H9 (cell line): ENCODE measurements around the gene EPS15. TPM values are rescaled to one million over a fixed set of nuclear protein-coding genes. Genes with fewer than 3 reads are reported as not detected.

Experiments
- DNase-seq: peaks from one replicate; pipeline ENCODE4 v3.0.0-alpha.2; 2017
- H2AFZ ChIP-seq: one replicate; pipeline ENCODE4 v1.6.1; 2013; ENCODE audit warnings: mild to moderate bottlenecking, low read length, control low read depth, moderate library complexity
- H2AK5ac ChIP-seq: 2 replicates; pipeline ENCODE4 v1.6.1; 2013; ENCODE audit warnings: low read length, control low read depth, mixed read lengths; ENCODE audit not compliant: insufficient read length
- H2BK120ac ChIP-seq: one replicate; pipeline ENCODE4 v1.6.1; 2013; ENCODE audit warnings: low read depth, mild to moderate bottlenecking, low read length, control low read depth, inconsistent platforms; ENCODE audit not compliant: poor library complexity, severe bottlenecking
- H2BK12ac ChIP-seq: 2 replicates; pipeline ENCODE4 v1.6.1; 2013; ENCODE audit warnings: low read length, control low read depth, mixed read lengths, low read depth; ENCODE audit not compliant: insufficient read length
- H2BK15ac ChIP-seq: 2 replicates; pipeline ENCODE4 v1.6.1; 2013; ENCODE audit warnings: low read depth, low read length, control low read depth
- H2BK20ac ChIP-seq: one replicate; pipeline ENCODE4 v1.6.1; 2013; ENCODE audit warnings: low read depth, mild to moderate bottlenecking, low read length, control low read depth, inconsistent platforms; ENCODE audit not compliant: poor library complexity, severe bottlenecking
- H2BK5ac ChIP-seq: 2 replicates; pipeline ENCODE4 v1.6.1; 2013; ENCODE audit warnings: low read length, control low read depth, mixed read lengths; ENCODE audit not compliant: insufficient read length
- H3K14ac ChIP-seq: 2 replicates; pipeline ENCODE4 v1.6.1; 2013; ENCODE audit warnings: low read length, control low read depth; ENCODE audit not compliant: insufficient read depth
- H3K18ac ChIP-seq: 2 replicates; pipeline ENCODE4 v1.6.1; 2013; ENCODE audit warnings: low read depth, mild to moderate bottlenecking, mixed read lengths, low read length, control low read depth; ENCODE audit not compliant: insufficient read length
- H3K23ac ChIP-seq: 2 replicates; pipeline ENCODE4 v1.6.1; 2013; ENCODE audit warnings: low read length, control low read depth, mixed read lengths, low read depth; ENCODE audit not compliant: insufficient read length
- H3K23me2 ChIP-seq: 2 replicates; pipeline ENCODE4 v1.6.1; 2013; ENCODE audit warnings: low read depth, mild to moderate bottlenecking, mixed read lengths, low read length, control low read depth; ENCODE audit not compliant: insufficient read length, poor library complexity, severe bottlenecking
- H3K27ac ChIP-seq: 2 replicates; pipeline ENCODE4 v1.5.1; 2013; ENCODE audit warnings: low read length, control low read depth, mixed read lengths, low read depth; ENCODE audit not compliant: insufficient read length
- H3K27me3 ChIP-seq: 2 replicates; pipeline ENCODE4 v1.6.1; 2013; ENCODE audit warnings: low read length, control low read depth, inconsistent platforms; ENCODE audit not compliant: insufficient read depth
- H3K4ac ChIP-seq: 2 replicates; pipeline ENCODE4 v1.6.1; 2013; ENCODE audit warnings: low read depth, mild to moderate bottlenecking, control low read depth, inconsistent platforms, low read length, moderate library complexity
- H3K4me1 ChIP-seq: 2 replicates; pipeline ENCODE4 v1.6.1; 2013; ENCODE audit warnings: low read length, control low read depth, inconsistent platforms; ENCODE audit not compliant: insufficient read depth
- H3K4me2 ChIP-seq: 2 replicates; pipeline ENCODE4 v1.6.1; 2013; ENCODE audit warnings: low read length, control low read depth, mixed read lengths; ENCODE audit not compliant: insufficient read length, insufficient read depth
- H3K56ac ChIP-seq: 2 replicates; pipeline ENCODE4 v1.6.1; 2013; ENCODE audit warnings: low read depth, mild to moderate bottlenecking, mixed read lengths, low read length, control low read depth; ENCODE audit not compliant: insufficient read length
- H3K79me1 ChIP-seq: 2 replicates; pipeline ENCODE4 v1.6.1; 2013; ENCODE audit warnings: low read depth, mild to moderate bottlenecking, moderate library complexity, low read length, control low read depth, inconsistent platforms; ENCODE audit not compliant: insufficient read depth, poor library complexity, severe bottlenecking
- H3K79me2 ChIP-seq: 2 replicates; pipeline ENCODE4 v1.6.1; 2013; ENCODE audit warnings: low read length, control low read depth, inconsistent platforms; ENCODE audit not compliant: insufficient read depth
- H3K9ac ChIP-seq: 2 replicates; pipeline ENCODE4 v1.6.1; 2013; ENCODE audit warnings: low read length, control low read depth, mixed read lengths; ENCODE audit not compliant: insufficient read length; ENCODE audit errors: extremely low read depth
- H3K9me3 ChIP-seq: one replicate; pipeline ENCODE4 v1.6.1; 2013; ENCODE audit warnings: low read depth, low read length, inconsistent platforms; ENCODE audit not compliant: control insufficient read depth
- H3T11ph ChIP-seq: one replicate; pipeline ENCODE4 v1.6.1; 2013; ENCODE audit warnings: mild to moderate bottlenecking, low read length, control low read depth, inconsistent platforms
- H4K20me1 ChIP-seq: one replicate; pipeline ENCODE4 v1.6.1; 2013; ENCODE audit not compliant: control insufficient read depth, insufficient read length, insufficient read depth
- H4K5ac ChIP-seq: 2 replicates; pipeline ENCODE4 v1.6.1; 2013; ENCODE audit warnings: low read depth, mild to moderate bottlenecking, mixed read lengths, low read length, control low read depth; ENCODE audit not compliant: insufficient read length
- H4K8ac ChIP-seq: replicated peaks from 2 replicates; pipeline ENCODE4 v1.6.1; 2013; ENCODE audit warnings: low read length, control low read depth, mixed read lengths, low read depth; ENCODE audit not compliant: insufficient read length
- H4K91ac ChIP-seq: 2 replicates; pipeline ENCODE4 v1.6.1; 2013; ENCODE audit warnings: low read depth, mild to moderate bottlenecking, moderate library complexity, mixed read lengths, low read length, control low read depth; ENCODE audit not compliant: insufficient read length
- H3K27ac Mint-ChIP-seq, 3 experiments: 2 replicates in 2 of 3; 3 replicates in 1 of 3; pipeline ENCODE4 v1.8.0; 2020 to 2021; ENCODE audit warnings: mixed read lengths in 3 of 3, mild to moderate bottlenecking in 1 of 3, moderate library complexity in 1 of 3
- H3K27me3 Mint-ChIP-seq: 2 replicates; pipeline ENCODE4 v1.8.0; 2021; ENCODE audit warnings: low read depth, mild to moderate bottlenecking, moderate library complexity, mixed read lengths
- H3K36me3 Mint-ChIP-seq, 3 experiments: 2 replicates in 2 of 3; 3 replicates in 1 of 3; pipeline ENCODE4 v1.8.0; 2020 to 2021; ENCODE audit warnings: low read depth in 3 of 3, mixed read lengths in 3 of 3; ENCODE audit not compliant: insufficient read depth in 1 of 3
- H3K4me1 Mint-ChIP-seq, 2 experiments: 2 replicates each; pipeline ENCODE4 v1.8.0; 2020; ENCODE audit warnings: mixed read lengths in 2 of 2
- H3K4me3 Mint-ChIP-seq, 2 experiments: 2 replicates in 1 of 2; 3 replicates in 1 of 2; pipeline ENCODE4 v1.8.0; 2020 to 2021; ENCODE audit warnings: mild to moderate bottlenecking in 2 of 2, mixed read lengths in 2 of 2, moderate library complexity in 1 of 2
- H3K9me3 Mint-ChIP-seq, 2 experiments: 2 replicates in 1 of 2; 3 replicates in 1 of 2; pipeline ENCODE4 v1.8.0; 2020; ENCODE audit warnings: mild to moderate bottlenecking in 2 of 2, mixed read lengths in 2 of 2, moderate library complexity in 1 of 2
- CTCF ChIP-seq: fragments of 200-600 bp; sonication (generic); conservative IDR thresholded peaks from 3 replicates; pipeline ENCODE4 v1.8.0; 2021; ENCODE audit warnings: antibody characterized with exemption, mild to moderate bottlenecking
- total RNA-seq: library from RNA; stranded (reverse); gene quantifications from 2 replicates; pipeline ENCODE4 v1.2.1, GENCODE V29; 2021

The EPS15 gene
- total RNA-seq, 1 experiment from 2014 or later, result 44.1 TPM

DNA sequence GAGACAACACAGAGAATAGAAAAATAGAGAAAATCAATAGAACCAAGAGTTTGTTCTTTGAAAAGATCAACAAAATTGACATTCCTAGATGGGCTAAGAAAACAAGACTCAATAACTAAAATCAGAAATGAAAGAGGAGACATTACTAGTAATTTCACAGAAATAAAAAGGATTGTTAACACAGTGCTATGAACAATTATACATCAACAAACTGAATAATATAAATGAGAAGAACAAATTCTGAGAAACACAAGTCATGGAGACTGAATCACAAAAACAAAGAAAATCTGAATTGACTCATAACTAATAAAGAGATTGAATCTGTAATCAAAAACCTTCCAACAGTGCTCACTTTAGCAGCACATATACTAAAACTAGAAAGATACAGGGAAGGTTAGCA is 137.1 kb downstream of the EPS15 start:
- Mint-ChIP-seq H3K4me1 (0 out of 4 replicates have a peak, but pooled peaks cover 0 to 2% of the 10 kb centered on the region in 2 experiments), H3K36me3 (peaks cover 72 to 87% (median 73%) of the 10 kb centered on the region in 3 experiments), H3K27me3 (no peaks in the 10 kb centered on the region), H3K4me3 (no peak overlapping the region), H3K27ac (no peak overlapping the region), H3K9me3 (peaks cover 40 to 54% of the 10 kb centered on the region in 2 experiments)
- Histone ChIP-seq H3K79me2 (no peaks in the 10 kb centered on the region; the same call in 1 of the 2 replicates), H4K5ac (no peak overlapping the region), H2BK15ac (no peak overlapping the region), H3K18ac (no peak overlapping the region), H2AK5ac (no peak overlapping the region), H3K79me1 (no peaks in the 10 kb centered on the region), H2BK12ac (no peak overlapping the region), H2BK120ac (no peak overlapping the region), H2BK20ac (no peak overlapping the region), H3K9me3 (peaks cover 8% of the 10 kb centered on the region), H2BK5ac (no peak overlapping the region), H3K56ac (no peak overlapping the region), H3K4ac (no peak overlapping the region), H3T11ph (no peak overlapping the region), H4K8ac (no peak overlapping the region), H3K4me1 (no peaks in the 10 kb centered on the region), H3K23ac (no peak overlapping the region), H2AFZ (no peak overlapping the region), H3K27ac (no peak overlapping the region), H3K14ac (no peak overlapping the region), H3K4me2 (no peak overlapping the region), H3K9ac (no peak overlapping the region), H3K27me3 (no peaks in the 10 kb centered on the region), H3K23me2 (no peaks in the 10 kb centered on the region), H4K91ac (no peak overlapping the region), H4K20me1 (no peaks in the 10 kb centered on the region)
- no peak for DNase-seq
- no peak for TF ChIP-seq CTCF
